Embryonic facial prominence (tissue), 1 donor: Measurements from ENCODE around the gene TUBGCP3.

Source experiments
- DNase-seq: peaks from one replicate; pipeline ENCODE4 v3.0.0-alpha.2; 2016; ENCODE audit errors: extremely low spot score

Gene TUBGCP3

DNA sequence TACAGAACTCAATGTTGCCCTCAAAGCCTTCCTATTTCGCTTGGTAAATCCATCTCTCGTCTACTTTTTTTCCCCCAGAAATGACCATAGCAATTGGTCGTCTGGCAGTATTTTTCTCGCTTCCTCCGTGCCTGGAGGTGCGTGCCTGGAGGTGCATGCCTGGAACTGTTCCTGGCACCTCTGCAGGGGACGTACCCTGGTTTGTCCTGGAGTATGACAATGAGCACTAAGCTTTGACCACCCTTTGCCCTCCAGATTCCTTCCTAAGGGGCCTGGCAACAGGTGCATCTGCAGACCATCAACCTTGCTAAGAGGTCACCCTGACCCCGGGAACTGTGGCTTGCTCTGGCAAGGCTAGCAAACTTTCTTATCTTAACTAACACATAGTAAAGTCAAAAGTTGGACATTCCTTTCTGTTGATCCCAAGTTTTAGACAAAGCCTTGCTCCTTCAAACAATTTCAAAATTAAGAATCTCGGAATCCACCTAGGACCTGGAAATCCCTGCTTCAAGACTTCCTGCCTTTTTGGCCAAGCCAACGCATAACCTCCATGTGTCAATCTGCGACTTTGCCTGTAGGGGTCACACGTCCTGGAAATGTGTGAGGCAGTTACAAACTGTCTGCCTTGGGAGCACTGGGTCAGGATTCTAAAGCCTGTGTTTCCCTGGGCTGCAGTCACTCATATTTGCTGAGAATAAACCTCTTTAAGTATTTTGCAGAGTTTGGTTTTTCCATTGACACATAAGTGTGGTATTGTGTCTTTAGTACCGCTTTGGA, 28.8 kb upstream of the TUBGCP3 start:
- no peak for DNase-seq

DNA sequence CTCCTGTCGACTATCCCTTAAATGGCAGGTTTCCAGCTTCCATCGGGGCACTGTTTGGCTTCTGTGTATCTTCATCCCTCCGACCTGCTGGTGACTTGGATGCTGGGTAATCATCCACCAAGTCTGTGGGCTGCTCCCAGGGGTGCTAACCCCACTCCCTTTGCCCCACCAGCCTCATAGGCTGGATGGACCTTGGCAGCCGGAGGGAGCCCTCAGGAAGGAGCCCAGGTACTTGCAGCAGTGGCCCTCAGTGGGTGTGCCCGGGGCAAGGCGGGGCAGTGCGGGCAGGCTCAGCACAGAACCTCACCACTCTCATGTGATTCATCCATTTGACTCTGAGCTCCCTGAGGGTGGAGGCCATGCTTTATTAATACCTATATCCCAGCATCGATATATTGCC, 27.4 kb upstream of the TUBGCP3 start:
- no peak for DNase-seq

DNA sequence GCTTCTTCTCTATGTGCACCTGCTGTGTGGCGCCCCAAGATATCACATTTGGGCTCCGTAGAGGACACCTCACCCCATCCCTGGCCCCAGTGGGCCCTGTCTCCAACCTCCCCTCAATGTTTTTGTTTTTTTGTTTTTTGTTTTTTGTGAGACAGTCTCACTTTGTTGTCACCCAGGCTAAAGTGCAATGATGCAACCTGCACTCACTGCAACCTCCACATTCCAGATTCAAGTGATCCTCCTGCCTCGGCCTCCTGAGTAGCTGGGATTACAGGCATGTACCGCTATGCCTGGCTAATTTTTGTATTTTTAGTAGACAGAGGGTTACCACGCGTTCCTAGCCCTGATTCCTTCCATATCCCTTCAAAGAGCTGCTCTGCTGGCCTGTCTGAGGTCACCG, 26.9 kb upstream of the TUBGCP3 start:
- no peak for DNase-seq

DNA sequence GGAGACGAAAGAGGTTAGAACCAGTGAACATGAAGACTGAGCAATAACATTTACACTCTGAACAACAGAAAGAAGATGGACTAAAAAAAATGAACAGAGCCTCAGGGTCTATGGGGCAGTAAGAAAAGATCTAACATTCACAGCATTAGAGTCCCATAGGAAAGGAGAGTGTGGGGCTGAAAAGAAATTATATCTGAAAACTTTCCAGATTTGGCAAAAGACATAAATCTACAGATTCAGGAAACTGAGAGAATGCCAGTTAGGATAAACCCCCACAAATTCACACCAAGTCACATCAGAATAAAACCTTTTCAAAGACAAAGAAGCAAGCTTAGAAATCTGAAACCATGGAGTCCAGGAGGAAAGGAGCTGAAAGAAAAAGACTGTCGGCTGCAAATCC, 20.3 kb upstream of the TUBGCP3 start:
- DNase-seq: no peak

DNA sequence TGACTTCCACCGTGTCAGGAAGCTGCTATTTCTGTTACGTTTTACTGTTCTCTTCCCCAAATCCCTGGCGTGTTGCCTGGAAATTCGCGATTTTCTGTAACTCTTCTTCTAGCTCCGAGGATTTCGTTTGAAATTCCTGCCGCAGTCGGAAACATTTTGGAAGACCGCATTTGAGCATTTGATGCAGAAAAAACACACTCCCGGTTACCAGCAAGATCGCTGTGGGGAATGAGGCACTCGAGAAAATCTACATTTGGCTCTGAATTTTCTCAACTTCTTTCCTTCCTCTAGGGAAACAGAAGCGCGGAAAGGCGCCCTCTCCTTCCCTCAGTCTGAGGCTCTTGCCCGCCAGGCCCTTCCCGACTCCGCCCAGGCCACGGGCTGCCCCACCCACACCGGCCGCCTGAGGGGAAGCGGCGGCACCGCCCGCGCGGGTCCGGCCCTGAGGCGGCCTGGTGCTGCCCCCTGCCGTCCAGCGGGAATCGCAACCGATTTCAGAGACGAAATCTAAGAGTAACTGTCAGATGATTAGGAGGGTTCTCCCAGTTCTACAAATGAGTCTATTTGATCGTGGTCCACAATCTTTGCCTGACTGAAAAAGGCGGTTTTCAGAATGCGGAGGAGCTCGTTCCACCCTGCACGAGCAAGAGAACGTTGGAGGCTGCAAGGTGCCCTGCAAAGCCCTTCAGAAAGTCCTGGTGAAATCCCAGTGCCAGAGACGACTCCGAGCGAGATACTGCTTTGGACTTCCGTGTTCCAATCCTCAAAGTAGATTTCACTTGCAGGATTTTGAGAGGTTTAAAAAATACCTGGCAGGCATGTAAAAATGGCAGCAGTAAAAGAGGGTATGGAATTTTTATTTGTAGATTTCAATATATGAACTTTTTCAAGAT, 18.4 kb upstream of the TUBGCP3 start:
- peak; percentile 60 for DNase-seq

DNA sequence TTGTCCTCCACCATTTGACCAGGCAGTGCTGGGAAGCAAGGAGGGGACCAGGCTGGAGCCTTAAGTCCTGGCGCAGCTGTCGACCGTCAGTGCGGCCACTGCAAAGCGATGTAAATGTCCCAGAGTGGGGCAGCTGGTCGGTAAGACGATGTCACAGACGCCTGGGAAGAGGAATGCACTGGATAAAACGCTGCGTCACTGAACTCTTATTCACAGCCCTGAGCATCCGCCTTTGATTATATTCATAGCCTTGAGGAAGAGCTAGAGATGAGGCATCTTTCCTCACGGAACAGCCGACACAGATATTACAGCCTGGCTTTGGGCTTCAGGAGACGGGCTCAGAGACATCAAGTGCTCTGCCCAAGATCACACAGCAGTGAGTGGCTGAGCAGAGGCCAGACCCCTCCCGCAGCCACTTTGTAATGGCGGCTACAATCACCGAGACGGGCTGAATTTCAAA, 17.6 kb upstream of the TUBGCP3 start:
- DNase-seq: no peak

DNA sequence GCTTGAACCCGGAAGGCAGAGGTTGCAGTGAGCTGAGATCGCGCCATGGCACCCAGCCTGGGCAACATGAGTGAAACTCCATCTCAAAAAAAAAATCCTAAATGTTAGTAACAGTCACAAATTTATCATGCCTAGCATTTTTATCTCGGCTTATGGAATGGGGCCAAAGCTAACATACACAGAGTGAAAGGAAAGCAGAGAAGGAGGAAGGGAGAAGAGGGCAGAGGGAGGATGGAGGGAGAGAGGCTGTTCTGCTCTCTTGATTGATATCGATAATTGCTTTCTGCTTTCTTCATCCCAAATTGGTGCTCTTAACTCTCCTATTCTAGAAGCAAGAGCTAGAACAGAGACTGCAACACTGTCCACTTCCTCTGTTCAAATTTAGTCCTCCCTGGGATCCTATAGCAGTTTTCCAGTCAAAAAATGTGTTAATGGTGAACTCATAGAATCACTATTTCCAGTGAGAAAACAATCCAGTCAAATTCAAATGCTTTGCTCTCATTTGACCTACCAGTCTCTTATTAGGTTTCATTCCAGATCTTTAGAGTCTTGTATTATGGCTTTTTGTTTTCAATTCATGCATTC, 15.8 kb upstream of the TUBGCP3 start:
- no peak for DNase-seq

DNA sequence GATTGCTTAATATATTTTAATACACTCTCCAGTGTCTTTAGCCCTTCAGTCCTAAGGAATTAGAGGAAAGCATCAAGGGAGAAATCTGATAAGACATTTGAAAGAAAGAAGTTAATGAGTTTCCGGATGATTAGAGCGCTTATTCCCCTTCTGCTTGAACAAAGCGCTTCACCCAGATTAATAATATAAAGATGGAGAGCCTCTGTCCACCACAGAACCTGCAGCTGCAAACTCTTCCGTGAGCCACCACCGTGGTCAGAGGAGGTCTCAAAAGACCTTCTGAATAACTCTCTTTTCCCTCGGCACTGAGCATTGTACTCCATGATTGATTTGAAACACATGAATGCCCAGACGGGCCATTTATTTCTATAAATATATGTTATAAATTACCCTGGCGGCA, 14.2 kb upstream of the TUBGCP3 start:
- no peak for DNase-seq

DNA sequence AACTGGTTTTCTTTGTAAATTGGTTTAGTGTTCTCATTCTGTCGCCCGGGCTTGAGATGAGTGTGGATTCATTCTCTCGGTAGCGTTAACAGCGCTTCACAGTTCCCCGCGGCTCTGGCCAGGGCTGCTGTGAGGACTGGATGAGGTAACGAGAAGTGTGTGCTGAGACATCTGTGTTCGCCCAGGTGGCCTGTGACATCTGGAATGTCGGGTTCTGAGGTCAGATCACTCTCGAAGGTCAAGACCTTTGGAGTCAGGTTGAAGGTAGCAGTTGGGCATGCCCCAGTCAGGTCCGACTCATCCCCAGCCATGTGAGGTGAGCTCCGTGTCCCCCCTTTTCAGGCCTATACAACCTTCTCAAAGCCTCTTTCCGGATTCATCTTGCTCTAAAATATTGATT, 13.4 kb upstream of the TUBGCP3 start:
- no peak for DNase-seq

DNA sequence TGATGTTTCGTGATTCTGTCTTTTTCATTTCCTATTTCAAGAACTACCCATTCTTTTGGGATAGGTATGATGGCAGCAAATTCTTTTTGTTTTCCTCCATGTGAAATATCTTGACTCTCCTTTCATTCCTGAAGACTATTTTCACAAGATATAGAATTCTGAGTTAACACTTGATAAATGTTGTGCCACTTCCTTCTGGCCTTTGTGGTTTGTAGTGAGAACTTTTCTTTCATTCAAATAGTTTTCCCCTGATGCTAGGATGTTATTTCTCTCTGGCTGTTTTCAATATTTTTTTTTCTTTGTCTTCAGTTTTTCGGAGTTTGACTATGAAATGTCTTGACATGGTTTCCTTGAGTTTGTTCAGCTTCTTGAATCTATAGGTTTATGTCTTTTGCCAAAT, 8.3 kb upstream of the TUBGCP3 start:
- DNase-seq: no peak

DNA sequence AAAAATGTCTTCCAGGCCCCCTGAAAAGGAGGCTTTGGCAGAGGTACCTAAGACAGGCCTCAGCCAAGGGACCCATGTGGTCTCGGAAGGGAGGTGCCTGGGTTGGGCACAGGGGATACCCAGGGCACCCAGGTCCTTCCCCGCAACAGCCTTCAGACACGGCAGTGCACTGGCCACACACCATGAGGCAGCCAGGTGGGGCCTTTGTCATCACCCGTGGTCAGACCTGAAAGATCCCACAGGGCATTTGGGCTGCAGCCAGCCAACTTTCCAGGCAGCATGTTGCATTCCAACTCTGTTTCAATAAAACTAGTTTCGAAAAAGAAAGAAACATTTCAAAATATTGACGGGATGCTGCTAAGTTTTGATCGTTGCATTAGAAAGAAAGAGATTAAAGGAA, 4.7 kb upstream of the TUBGCP3 start:
- no peak for DNase-seq

DNA sequence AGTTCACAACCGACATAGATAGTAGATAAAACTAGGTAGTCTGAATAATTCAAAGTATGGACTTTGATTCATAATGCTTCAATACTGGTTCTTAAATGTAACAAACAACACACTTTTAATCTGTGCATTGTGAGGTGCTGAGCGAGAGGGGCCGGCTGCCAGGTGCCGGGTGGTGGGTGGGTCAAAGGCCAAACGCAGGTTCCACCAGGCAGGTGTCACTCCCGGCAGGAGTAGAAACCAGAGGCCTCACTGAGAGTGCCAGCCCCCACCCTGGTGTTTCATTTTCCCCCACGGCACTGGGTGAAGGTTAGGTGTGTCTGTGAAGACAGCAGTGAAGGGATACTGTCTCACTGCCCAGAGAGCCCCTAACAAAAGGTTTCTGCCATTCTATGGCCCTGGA, 4.2 kb upstream of the TUBGCP3 start:
- DNase-seq: no peak

DNA sequence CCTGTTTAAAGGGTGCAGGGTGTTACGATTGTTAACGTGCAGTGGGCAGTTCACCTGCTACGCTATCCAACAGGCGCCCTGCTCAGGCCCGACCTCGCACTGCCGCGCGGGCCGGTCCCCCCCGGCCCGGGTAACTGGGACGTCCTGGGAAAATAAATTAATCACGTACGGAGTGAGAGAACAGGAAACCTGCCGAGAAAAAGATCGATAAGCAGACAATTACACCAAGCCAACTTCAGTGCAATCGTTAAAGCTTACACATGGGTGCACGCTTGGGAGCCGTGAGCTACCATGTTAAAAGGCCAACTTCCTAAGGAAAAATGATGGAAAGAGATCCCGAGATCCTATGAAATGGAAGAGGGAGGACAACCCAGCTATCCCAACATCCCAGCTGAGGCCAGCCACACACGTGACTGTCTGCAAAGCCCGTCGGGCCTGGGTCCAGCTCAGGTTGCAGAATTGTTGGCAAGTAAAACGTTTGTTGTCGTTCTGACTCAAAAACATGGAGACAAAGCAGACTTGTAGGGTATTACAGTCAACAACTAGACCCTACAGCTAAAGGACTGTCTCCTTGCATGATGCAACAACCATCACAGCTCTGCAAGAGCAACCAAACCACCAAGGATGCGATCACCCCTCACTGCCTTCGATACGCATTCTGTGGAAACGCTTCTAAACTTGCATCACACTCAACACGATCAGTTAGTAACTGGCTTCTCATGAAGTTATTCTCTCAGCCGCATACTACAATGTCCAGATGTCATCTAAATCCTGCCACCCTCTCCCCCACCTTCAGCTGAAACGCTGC, 741 bp upstream of the TUBGCP3 start:
- DNase-seq: no peak

DNA sequence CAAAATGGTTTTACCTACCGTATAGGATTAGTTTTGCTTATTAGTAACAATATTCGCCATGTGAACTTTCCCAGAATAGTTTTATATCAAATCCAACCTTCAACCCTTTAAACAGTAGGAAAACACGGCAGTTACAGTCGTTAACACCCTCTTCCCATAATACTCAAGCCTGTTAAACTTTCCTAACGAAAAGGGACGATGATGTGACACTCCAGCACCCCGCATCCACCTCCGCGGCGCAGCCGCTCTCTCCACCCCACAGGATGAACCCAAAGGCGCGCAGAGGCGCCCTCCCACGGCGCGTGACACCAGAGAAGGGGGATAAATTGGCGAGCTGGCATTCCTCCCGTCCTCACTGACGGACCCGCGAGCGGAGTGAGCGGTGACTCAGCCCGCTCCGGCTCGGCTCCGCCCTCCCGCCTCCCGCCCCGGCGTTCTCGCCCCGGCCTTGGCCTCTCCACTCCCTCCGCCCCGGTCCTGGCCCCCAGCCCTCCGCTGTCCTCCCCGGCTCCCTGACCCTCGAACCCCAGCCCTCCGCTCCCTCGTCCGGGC, 665 bp downstream of the TUBGCP3 start:
- peak; percentile 41 for DNase-seq

DNA sequence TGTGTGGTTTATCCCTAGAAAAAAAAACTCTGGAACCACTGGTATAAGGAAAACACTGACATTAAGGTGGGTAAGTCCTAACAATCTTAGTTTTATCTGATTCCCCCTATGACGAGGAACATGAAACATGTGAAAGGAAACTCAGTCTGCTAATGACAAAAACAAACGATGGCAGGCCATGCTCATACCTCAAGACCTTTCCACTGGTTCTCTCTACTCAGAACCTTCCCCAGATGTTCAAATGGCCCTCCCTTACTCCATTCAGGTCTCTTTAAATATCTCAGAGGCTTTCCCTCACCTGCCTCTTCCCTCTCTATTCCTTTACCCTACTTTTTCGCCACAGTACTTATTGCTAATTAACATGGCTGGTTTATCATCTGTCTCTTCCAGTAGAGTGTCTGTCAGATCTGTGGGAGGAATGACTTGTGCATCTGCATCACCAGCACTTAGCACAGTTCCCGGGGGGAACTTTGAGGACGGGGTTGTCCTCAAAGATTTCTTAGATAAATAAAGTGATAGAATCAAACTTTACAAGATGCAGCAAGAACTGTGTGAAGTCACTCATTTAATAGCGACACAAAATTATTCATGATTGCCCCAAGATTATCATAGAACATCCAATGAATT, 1.5 kb downstream of the TUBGCP3 start:
- no peak for DNase-seq

DNA sequence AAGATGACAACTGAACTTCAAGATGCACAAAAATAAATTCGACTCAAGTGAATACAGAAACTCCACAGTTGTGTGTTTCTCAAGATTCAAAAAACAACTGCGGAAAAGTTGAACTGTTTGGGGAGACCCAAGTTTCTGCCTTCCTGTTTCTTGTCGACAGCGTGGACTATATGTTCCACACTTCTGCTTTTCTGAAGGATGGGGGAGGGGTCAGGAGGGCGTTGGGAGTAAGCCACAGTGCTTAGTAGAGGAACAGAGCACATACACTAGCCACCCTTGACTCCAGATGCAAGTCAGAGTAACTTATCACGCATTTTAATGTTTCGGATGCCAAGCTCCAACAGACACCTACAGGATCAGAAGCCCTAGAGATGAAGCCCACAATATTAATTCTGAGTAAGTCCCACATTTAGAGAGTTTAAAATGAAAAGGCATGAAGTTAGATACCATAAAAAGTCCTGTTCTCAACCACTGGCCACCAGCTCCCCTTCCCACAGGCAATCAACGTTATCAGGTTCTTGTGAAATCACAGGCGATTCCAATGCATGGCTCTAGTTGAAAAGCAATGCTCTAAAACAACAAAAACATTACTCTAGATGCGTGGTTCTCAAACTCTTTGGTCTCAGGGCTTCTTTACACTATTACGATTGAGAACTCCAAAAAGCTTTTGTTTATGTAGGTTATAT, 4.2 kb downstream of the TUBGCP3 start:
- DNase-seq: no peak

DNA sequence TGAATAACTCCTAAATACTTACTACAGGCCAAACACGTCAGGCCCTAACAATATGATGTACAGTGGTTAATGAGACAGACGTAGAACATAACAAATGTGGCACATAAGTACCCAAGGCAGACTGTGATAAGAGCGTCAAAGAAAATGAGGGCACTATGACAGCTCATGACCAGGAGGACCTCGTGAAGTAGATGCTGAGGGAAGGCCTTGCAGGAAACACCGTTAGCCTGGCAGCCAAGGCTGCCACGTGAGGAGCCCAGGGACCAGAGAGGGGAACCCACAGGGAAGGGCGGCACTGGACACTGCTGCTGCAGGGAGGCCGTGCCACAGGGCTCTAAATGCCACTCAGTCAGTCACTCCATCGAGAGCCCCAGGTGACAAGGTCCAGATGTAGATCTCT, 5.7 kb downstream of the TUBGCP3 start:
- DNase-seq: no peak

DNA sequence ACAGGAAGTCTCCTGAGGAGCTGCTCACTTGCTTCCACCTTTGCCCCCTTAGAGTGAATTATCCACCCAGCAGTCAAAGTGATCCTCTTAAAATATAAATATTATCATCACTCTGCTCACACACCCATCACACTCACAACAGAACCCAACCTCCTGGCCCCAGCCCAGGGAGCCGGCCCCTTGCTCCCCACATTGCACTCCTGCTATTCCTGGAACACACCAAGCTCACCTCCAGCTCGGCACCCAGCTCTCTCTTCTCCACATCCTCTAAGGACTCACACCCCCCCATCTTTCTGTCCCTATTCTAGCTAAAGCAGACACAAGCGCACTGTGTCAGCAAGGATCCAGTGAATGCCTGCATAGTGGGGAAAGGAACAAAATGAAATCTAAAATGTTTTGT, 7.0 kb downstream of the TUBGCP3 start:
- no peak for DNase-seq

DNA sequence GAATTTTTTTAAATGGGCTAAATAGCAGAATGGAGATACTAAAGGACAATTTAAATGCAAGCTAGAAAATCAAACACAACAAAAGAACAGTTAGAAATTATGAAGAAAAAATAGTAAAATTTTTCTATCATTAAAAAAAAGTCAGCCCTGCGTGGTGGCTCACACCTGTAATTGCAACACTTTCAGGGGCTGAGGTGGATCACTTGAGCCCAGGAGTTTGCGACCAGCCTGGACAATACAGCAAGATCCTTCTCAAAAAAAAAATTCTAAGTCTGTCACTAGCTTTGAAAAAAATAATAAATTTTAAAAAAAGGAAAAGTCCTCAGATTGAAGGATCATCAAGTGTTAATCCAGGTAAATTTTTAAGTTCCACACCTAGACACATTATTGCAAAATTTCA, 7.7 kb downstream of the TUBGCP3 start:
- DNase-seq: no peak

DNA sequence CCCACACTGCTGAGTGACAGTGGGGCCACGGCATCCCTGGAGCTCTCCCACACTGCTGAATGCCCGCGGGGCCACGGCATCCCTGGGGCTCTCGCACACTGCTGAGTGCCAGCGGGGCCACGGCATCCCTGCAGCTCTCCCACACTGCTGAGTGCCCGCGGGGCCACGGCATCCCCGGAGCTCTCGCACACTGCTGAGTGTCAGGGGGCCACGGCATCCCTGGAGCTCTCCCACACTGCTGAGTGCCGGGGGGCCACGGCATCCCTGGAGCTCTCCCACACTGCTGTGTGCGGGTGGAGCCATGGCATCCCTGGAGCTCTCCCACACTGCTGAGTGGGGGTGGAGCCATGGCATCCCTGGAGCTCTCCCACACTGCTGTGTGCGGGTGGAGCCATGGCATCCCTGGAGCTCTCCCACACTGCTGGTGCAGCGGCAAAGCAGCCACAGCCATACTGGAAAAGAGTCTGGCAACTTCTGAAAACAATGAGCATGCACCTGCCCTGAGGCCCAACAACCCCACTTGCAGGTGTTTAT, 8.6 kb downstream of the TUBGCP3 start:
- DNase-seq: no peak
